Coronary artery (tissue), 2 donors: Measurements from ENCODE around the gene C2orf49.
A peak's percentile ranks its signal among the peaks of the same experiment; 100 is the strongest.

Experiments used
- DNase-seq: peaks from one replicate; pipeline ENCODE4 v3.0.0-alpha.2; 2017; ENCODE audit warnings: low spot score
- H3K27ac ChIP-seq, 2 donors: fragments of 200-600 bp; sonication (generic); one replicate each; pipeline ENCODE4 v1.5.1; 2016 to 2019
- H3K4me3 ChIP-seq: fragments of 200-600 bp; sonication (generic); 2 replicates; pipeline ENCODE4 v1.5.1; 2016; ENCODE audit warnings: mild to moderate bottlenecking, moderate library complexity
- TF ChIP-seq, protein P1 (sequence below): fragments of 200-600 bp; sonication (generic); IDR thresholded peaks from one replicate; pipeline ENCODE4 v1.5.1; 2019; ENCODE audit warnings: antibody characterized with exemption

The C2orf49 gene

GRCh38 chr2:105377871-105378270, 40.5 kb downstream of the C2orf49 start:
- no peak for DNase-seq
- TF ChIP-seq, protein P1, sequence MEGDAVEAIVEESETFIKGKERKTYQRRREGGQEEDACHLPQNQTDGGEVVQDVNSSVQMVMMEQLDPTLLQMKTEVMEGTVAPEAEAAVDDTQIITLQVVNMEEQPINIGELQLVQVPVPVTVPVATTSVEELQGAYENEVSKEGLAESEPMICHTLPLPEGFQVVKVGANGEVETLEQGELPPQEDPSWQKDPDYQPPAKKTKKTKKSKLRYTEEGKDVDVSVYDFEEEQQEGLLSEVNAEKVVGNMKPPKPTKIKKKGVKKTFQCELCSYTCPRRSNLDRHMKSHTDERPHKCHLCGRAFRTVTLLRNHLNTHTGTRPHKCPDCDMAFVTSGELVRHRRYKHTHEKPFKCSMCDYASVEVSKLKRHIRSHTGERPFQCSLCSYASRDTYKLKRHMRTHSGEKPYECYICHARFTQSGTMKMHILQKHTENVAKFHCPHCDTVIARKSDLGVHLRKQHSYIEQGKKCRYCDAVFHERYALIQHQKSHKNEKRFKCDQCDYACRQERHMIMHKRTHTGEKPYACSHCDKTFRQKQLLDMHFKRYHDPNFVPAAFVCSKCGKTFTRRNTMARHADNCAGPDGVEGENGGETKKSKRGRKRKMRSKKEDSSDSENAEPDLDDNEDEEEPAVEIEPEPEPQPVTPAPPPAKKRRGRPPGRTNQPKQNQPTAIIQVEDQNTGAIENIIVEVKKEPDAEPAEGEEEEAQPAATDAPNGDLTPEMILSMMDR = no peak
- no peak overlapping the region for H3K4me3 ChIP-seq
- no peak overlapping the region for H3K27ac ChIP-seq

GRCh38 chr2:105378276-105378840, 41.0 kb downstream of the C2orf49 start:
- TF ChIP-seq, protein P1 = no peak
- no peak for DNase-seq
- Histone ChIP-seq H3K4me3 (no peak overlapping the region), H3K27ac (no peak overlapping the region)

GRCh38 chr2:105378921-105379383, 41.6 kb downstream of the C2orf49 start:
- H3K4me3 ChIP-seq = no peak overlapping the region
- DNase-seq = peak; percentile 49
- TF ChIP-seq, protein P1 = no peak
- no peak overlapping the region for H3K27ac ChIP-seq

DNA sequence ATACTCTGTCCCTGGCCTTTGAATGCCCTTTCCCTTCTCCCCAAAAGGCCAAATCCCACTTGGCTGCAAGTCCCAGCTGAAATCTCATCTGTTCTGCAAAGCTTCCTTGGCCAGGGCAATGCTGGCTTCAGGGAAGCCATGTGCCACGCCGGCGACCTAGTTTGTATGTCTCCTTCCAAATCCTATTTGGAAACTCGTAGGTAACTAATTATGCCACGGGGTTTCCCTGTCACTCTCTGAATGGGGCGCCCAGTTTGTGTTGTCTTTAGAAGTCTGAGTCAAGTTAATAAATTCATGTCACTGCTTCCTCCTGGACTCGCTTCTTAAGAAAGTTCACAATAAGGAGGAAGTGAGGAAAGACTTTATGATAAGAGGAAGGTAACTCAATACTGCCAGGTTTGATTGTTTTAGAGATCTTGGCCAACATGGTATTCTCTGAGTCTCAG, 42.4 kb downstream of the C2orf49 start:
- peak overlapping the region in 1 of 2 donors; percentile 71 for H3K27ac ChIP-seq
- TF ChIP-seq, protein P1 = no peak
- DNase-seq = peak; percentile 63
- H3K4me3 ChIP-seq = no peak overlapping the region

DNA sequence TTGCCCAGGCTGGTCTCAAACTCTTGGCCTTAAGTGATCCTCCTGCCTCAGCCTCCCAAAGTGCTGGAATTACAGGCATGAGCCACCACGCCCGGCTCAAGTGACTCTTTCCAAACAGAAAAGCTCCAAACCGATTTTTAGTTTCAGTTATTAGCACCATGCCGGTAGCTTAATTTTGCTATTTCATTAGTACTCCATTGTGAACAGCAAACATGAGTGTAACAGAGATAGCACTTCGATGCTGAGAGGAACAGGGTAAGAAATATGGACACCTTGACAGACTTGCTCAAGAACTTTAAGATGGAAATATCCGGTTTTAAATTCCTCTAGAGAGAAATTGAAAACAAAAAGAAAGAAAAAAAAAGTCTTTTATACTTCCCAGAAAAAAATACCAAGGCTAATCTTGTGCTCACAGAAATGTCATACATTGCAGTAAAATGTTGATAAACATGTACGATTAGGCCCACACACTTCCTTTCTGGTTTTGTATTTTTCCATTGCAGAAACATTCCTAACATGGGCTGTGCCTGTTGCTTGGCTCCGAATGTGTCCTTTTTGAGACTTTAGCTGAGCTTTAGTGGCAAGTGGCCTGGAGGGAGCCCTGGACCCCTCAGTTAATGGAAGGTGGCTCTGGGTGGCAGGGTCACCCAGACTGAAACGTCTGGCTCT, 43.2 kb downstream of the C2orf49 start:
- H3K27ac ChIP-seq = peak overlapping the region; percentile 54 to 71
- TF ChIP-seq, protein P1 = no peak
- DNase-seq = peak; percentile 69
- no peak overlapping the region for H3K4me3 ChIP-seq

- Histone ChIP-seq H3K4me3 (no peak overlapping the region), H3K27ac (peak overlapping the region; percentile 54 to 71)
- DNase-seq = peak; percentile 64
- TF ChIP-seq, protein P1 = no peak
Observed at GRCh38 chr2:105381101-105381668, 43.8 kb downstream of the C2orf49 start.
